Hepatic stellate cell (primary cell): ENCODE results near the gene TRPM2.

ENCODE experiments used
- DNase-seq: peaks from one replicate; pipeline ENCODE4 v3.0.0; 2011; ENCODE audit warnings: low spot score

Gene TRPM2

GRCh38 chr21:44431300-44431699 is 77.9 kb downstream of the TRPM2 start:
- DNase-seq, result no peak

GRCh38 chr21:44432841-44433790 is 79.7 kb downstream of the TRPM2 start:
- no peak for DNase-seq

GRCh38 chr21:44433791-44434567 is 80.6 kb downstream of the TRPM2 start:
- no peak for DNase-seq

- no peak for DNase-seq
These were observed 81.1 kb downstream of the TRPM2 start for GRCh38 chr21:44434568-44434925.

GRCh38 chr21:44434936-44435635 is 81.7 kb downstream of the TRPM2 start:
- no peak for DNase-seq

- no peak for DNase-seq
These were observed 82.7 kb downstream of the TRPM2 start for GRCh38 chr21:44436111-44436611.

GRCh38 chr21:44436958-44437357 is 83.5 kb downstream of the TRPM2 start:
- DNase-seq, result no peak

GRCh38 chr21:44437371-44437695 is 83.9 kb downstream of the TRPM2 start:
- no peak for DNase-seq

GRCh38 chr21:44437696-44438431 is 84.4 kb downstream of the TRPM2 start:
- DNase-seq, result no peak

- DNase-seq, result no peak
These were observed 85.2 kb downstream of the TRPM2 start for GRCh38 chr21:44438531-44439210.

- no peak for DNase-seq
These were observed 85.8 kb downstream of the TRPM2 start for GRCh38 chr21:44439211-44439600.

- DNase-seq, result no peak
These were observed 87.0 kb downstream of the TRPM2 start for GRCh38 chr21:44440241-44441040.

GRCh38 chr21:44441041-44441400 is 87.6 kb downstream of the TRPM2 start:
- no peak for DNase-seq

GRCh38 chr21:44441581-44442265 is 88.3 kb downstream of the TRPM2 start:
- no peak for DNase-seq

- no peak for DNase-seq
These were observed 89.1 kb downstream of the TRPM2 start for GRCh38 chr21:44442266-44443125.

- DNase-seq, result no peak
These were observed 90.0 kb downstream of the TRPM2 start for GRCh38 chr21:44443291-44443890.

- no peak for DNase-seq
These were observed 90.5 kb downstream of the TRPM2 start for GRCh38 chr21:44443891-44444285.

- no peak for DNase-seq
These were observed 91.0 kb downstream of the TRPM2 start for GRCh38 chr21:44444286-44444931.
